CD4-positive, alpha-beta T cell (primary cell): ENCODE data around the gene TMEM141. TPM values are rescaled to one million over a fixed set of nuclear protein-coding genes. Genes with fewer than 3 reads are reported as not detected.

ENCODE experiments used
- ATAC-seq: fragments of 200-7000 bp; cut with Tn5 transposase; one replicate; pipeline ENCODE4 v1.10.0; 2022; ENCODE audit warnings: mild to moderate bottlenecking; ENCODE audit not compliant: poor library complexity
- CTCF ChIA-PET: fragments of 350-600 bp; sonication (Branson Sonifier 250); formaldehyde crosslinking; loops from one replicate; lab custom pipeline; 2021; ENCODE audit warnings: antibody characterized with exemption, inconsistent platforms; lab: Charles Lee
- POLR2A ChIA-PET: fragments of 350-600 bp; sonication (Branson Sonifier 250); formaldehyde crosslinking; loops from one replicate; lab custom pipeline; 2021; ENCODE audit warnings: antibody characterized with exemption, inconsistent platforms; lab: Charles Lee
- DNase-seq, 14 experiments: peaks; one replicate each; pipeline ENCODE4 v3.0.0-alpha.2; 2013 to 2020; ENCODE audit warnings: mixed read lengths in 2 of 14
- H3K27ac ChIP-seq, 2 donors: one replicate each; pipeline versions ENCODE4 v1.5.1 to v1.7.0; 2013; ENCODE audit warnings: low read length in 2 of 2, low read depth in 1 of 2, mild to moderate bottlenecking in 1 of 2
- H3K27me3 ChIP-seq, 2 experiments: 1 replicate in 1 of 2; 2 replicates in 1 of 2; pipeline versions ENCODE4 v1.6.1 to v1.7.0; 2013; ENCODE audit warnings: low read length in 2 of 2, control low read depth in 1 of 2, mild to moderate bottlenecking in 1 of 2, moderate library complexity in 1 of 2; ENCODE audit not compliant: insufficient read depth in 2 of 2, control insufficient read depth in 1 of 2
- H3K36me3 ChIP-seq: one replicate; pipeline ENCODE4 v1.6.1; 2013; ENCODE audit warnings: low read length, control low read depth; ENCODE audit not compliant: insufficient read depth
- H3K4me1 ChIP-seq: one replicate; pipeline ENCODE4 v1.6.1; 2013; ENCODE audit warnings: low read length, control low read depth; ENCODE audit not compliant: insufficient read depth
- H3K4me3 ChIP-seq: one replicate; pipeline ENCODE4 v1.5.1; 2013; ENCODE audit warnings: mild to moderate bottlenecking, low read length, moderate library complexity
- H3K9me3 ChIP-seq, 2 experiments: 1 replicate in 1 of 2; 2 replicates in 1 of 2; pipeline versions ENCODE4 v1.6.1 to v1.7.0; 2013; ENCODE audit warnings: low read length in 2 of 2, mild to moderate bottlenecking in 2 of 2, control low read depth in 1 of 2, moderate library complexity in 1 of 2; ENCODE audit not compliant: control insufficient read depth in 1 of 2, insufficient read depth in 1 of 2
- H3K27ac Mint-ChIP-seq: one replicate; pipeline ENCODE4 v1.8.0; 2020; ENCODE audit warnings: mixed read lengths
- H3K27me3 Mint-ChIP-seq: one replicate; pipeline ENCODE4 v1.8.0; 2021; ENCODE audit warnings: mixed read lengths
- H3K36me3 Mint-ChIP-seq: one replicate; pipeline ENCODE4 v1.8.0; 2021; ENCODE audit warnings: low read depth, mixed read lengths
- H3K4me1 Mint-ChIP-seq: one replicate; pipeline ENCODE4 v1.8.0; 2021; ENCODE audit warnings: low read depth, mixed read lengths
- H3K4me3 Mint-ChIP-seq: one replicate; pipeline ENCODE4 v1.8.0; 2020; ENCODE audit warnings: mild to moderate bottlenecking, mixed read lengths
- H3K9me3 Mint-ChIP-seq: one replicate; pipeline ENCODE4 v1.8.0; 2020; ENCODE audit warnings: mixed read lengths
- CTCF ChIP-seq: fragments of 200-600 bp; IDR thresholded peaks from one replicate; pipeline ENCODE4 v1.8.0; 2022; ENCODE audit warnings: antibody characterized with exemption, mild to moderate bottlenecking
- intact Hi-C, 2 experiments: fragments of 100-400 bp; cut with DNase I in 1 of 2; cut with micrococcal nuclease in 1 of 2; formaldehyde crosslinking; loops; one replicate each; pipeline versions ENCODE4 v1.15.1 to v1.9.0; 2023 to 2025; cut with DNase I, micrococcal nuclease
- total RNA-seq, 174 experiments: library from RNA in 2 of 174; stranded (reverse) in 2 of 174; gene quantifications; one replicate each; pipeline ENCODE4 v1.2.3 and lab custom pipeline; 2021 to 2026

Gene TMEM141
- total RNA-seq, 2 experiments from 2014 or later, result 14.6 to 17.1 TPM

- Mint-ChIP-seq H3K27ac (peak overlapping the region; percentile 62), H3K27me3 (no peaks in the 10 kb centered on the region), H3K9me3 (no peaks in the 10 kb centered on the region), H3K36me3 (no peaks in the 10 kb centered on the region), H3K4me1 (peaks cover 46% of the 10 kb centered on the region), H3K4me3 (peak overlapping the region; percentile 25)
- intact Hi-C loops, result loop anchor here in 1 of 2 experiments (10.0 kb wide), 1 partner anchor 661 kb away; the partner anchor contains the start of gene NSMF
- H3K4me3 ChIP-seq, result no peak overlapping the region
- no peaks in the 10 kb centered on the region for H3K27me3 ChIP-seq
- POLR2A ChIA-PET, result interaction anchor here (4.4 kb wide), 1 partner anchor 14 kb away, joined by 30 read pairs; the partner anchor contains the start of gene RABL6
- H3K27ac ChIP-seq, result no peak overlapping the region
- TF ChIP-seq CTCF, result no peak
- H3K4me1 ChIP-seq, result peaks cover 26% of the 10 kb centered on the region
- CTCF ChIA-PET, result no interaction called here
- H3K9me3 ChIP-seq, result no peaks in the 10 kb centered on the region
- peaks cover 14% of the 10 kb centered on the region for H3K36me3 ChIP-seq
- no peak for ATAC-seq
- DNase-seq, result peak in 1 of 14 experiments; percentile 39
Observed at GRCh38 chr9:136793086-136793946, 2.2 kb downstream of the TMEM141 start.

DNA sequence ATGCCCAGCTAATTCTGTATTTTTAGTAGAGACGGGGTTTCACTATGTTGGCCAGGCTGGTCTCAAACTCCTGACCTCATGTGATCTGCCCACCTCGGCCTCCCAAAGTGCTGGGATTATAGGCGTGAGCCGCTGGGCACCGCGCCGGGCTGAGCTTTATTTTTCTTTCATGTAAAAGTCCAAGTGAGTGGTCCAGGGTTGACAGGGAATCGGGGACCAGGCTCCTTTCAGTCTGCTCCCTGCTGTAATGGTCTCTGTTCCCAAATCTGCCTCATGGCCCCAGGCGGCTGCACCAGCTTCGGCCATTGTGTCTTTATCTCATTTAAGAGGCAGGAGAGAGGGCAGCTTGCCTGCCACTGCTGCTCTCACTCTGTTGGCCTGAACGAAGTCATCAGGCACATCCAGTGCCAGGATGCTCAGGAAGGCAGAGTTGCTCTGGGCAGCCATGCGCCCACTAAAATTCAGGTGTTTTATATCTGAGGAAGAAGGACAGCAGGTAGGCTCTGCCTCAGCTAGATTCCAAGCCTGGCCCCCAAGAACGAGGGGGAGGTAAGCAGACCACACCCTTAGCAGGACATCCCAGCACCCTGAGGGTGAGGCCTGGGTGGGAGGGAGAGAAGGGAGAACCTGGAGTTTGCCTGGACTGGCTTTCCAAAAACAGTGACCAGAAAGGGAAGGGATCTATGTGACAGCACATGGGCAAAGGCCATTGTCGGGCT is 3.3 kb downstream of the TMEM141 start:
- H3K4me1 ChIP-seq, result peaks cover 35% of the 10 kb centered on the region
- no peak overlapping the region for H3K4me3 ChIP-seq
- peaks cover 14% of the 10 kb centered on the region for H3K36me3 ChIP-seq
- H3K27me3 ChIP-seq, result no peaks in the 10 kb centered on the region
- H3K27me3 Mint-ChIP-seq, result no peaks in the 10 kb centered on the region
- CTCF ChIA-PET, result no interaction called here
- H3K4me3 Mint-ChIP-seq, result no peak overlapping the region
- H3K27ac Mint-ChIP-seq, result no peak overlapping the region
- peaks cover 42% of the 10 kb centered on the region for H3K4me1 Mint-ChIP-seq
- POLR2A ChIA-PET, result interaction anchor here (4.4 kb wide), 1 partner anchor 13 kb away, joined by 30 read pairs; the partner anchor contains the start of gene RABL6
- no peak for TF ChIP-seq CTCF
- ATAC-seq, result no peak
- no peak for DNase-seq
- no peak overlapping the region for H3K27ac ChIP-seq
- intact Hi-C loops, result loop anchor here in 1 of 2 experiments (10.0 kb wide), 1 partner anchor 660 kb away; the partner anchor contains the start of gene NSMF
- no peaks in the 10 kb centered on the region for H3K36me3 Mint-ChIP-seq
- no peaks in the 10 kb centered on the region for H3K9me3 Mint-ChIP-seq
- no peaks in the 10 kb centered on the region for H3K9me3 ChIP-seq

DNA sequence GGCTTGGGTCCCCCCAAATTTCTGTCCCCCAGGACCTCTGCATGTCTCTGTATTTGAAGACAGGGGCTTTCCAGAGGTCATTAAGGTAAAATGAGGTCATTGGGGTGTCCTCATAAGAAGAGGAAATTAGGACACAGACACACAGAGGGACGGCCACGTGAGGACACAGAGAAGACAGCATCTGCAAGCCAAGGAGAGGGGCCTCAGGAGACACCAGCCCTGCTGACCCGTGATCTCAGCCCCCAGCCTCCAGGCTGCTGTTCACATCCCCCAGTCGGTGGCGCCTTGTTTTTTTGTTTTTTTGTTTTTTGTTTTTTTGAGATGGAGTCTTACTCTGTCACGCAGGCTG is 3.8 kb downstream of the TMEM141 start:
- Mint-ChIP-seq H3K36me3 (no peaks in the 10 kb centered on the region), H3K9me3 (no peaks in the 10 kb centered on the region), H3K4me3 (no peak overlapping the region), H3K27me3 (no peaks in the 10 kb centered on the region), H3K27ac (no peak overlapping the region), H3K4me1 (peaks cover 45% of the 10 kb centered on the region)
- POLR2A ChIA-PET, result no interaction called here
- no peak for TF ChIP-seq CTCF
- ATAC-seq (no peak), DNase-seq (no peak)
- Histone ChIP-seq H3K4me3 (no peak overlapping the region), H3K9me3 (no peaks in the 10 kb centered on the region), H3K27ac (no peak overlapping the region), H3K4me1 (peaks cover 41% of the 10 kb centered on the region), H3K27me3 (no peaks in the 10 kb centered on the region), H3K36me3 (peaks cover 14% of the 10 kb centered on the region)
- CTCF ChIA-PET, result no interaction called here
- intact Hi-C loops, result loop anchor here in 1 of 2 experiments (10.0 kb wide), 1 partner anchor 660 kb away; the partner anchor contains the start of gene NSMF
